ENCODE results near the gene GJC1. TPM values are rescaled to one million over a fixed set of nuclear protein-coding genes. Genes with fewer than 3 reads are reported as not detected.

GJC1 gene
- total and polyA plus RNA-seq, 11 donors = 14.2 to 60.8 (median 24.9) TPM

DNA sequence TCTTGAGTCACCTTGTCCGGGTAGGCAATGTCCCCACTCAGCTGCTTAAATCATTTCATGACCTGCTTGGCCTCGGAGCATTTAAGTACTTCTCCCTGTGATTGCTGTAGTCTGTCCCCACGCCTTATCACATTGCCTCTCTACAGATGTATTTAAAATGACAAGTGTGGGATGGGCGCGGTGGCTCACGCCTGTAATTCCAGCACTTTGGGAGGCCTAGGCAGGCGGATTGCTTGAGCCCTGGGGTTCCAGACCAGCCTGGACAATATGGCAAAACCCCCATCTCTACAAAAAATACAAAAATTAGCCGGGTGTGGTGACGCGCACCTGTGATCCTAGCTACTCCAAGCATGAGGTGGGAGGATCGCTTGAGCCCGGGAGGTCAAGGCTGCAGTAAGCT is 1.3 kb upstream of the GJC1 start:
- WGBS, 4 donors = 68 to 80% (median 75%) methylated on average over 12 of the region's 12 CpGs
- DNase-seq (no peak), ATAC-seq (peak in 1 of 4 donors; percentile 15)
- intact Hi-C loops (cut with DNase I) = loop anchor here in 6 of 10 donors (2.0 to 5.0 kb wide), 6 partner anchors 33 to 54 kb away; no protein-coding TSS in a partner anchor
- H3K4me1 ChIP-seq = peaks cover 0 to 28% (median 10%) of the 10 kb centered on the region in 12 donors
- H3K36me3 ChIP-seq = no peaks in the 10 kb centered on the region
- TF ChIP-seq CTCF (IDR thresholded peaks at IDR 0.05) (no peak), POLR2A (IDR thresholded peaks at IDR 0.05) (no peak)
- peaks cover 0 to 57% (median 4%) of the 10 kb centered on the region in 9 donors for H3K27me3 ChIP-seq
- no peaks in the 10 kb centered on the region for H3K9me3 ChIP-seq
- H3K4me3 ChIP-seq = peak overlapping the region in 7 of 12 donors; percentile 71 to 91 (median 76)
- H3K27ac ChIP-seq = peak overlapping the region in 8 of 12 donors; percentile 86 to 96 (median 90)

DNA sequence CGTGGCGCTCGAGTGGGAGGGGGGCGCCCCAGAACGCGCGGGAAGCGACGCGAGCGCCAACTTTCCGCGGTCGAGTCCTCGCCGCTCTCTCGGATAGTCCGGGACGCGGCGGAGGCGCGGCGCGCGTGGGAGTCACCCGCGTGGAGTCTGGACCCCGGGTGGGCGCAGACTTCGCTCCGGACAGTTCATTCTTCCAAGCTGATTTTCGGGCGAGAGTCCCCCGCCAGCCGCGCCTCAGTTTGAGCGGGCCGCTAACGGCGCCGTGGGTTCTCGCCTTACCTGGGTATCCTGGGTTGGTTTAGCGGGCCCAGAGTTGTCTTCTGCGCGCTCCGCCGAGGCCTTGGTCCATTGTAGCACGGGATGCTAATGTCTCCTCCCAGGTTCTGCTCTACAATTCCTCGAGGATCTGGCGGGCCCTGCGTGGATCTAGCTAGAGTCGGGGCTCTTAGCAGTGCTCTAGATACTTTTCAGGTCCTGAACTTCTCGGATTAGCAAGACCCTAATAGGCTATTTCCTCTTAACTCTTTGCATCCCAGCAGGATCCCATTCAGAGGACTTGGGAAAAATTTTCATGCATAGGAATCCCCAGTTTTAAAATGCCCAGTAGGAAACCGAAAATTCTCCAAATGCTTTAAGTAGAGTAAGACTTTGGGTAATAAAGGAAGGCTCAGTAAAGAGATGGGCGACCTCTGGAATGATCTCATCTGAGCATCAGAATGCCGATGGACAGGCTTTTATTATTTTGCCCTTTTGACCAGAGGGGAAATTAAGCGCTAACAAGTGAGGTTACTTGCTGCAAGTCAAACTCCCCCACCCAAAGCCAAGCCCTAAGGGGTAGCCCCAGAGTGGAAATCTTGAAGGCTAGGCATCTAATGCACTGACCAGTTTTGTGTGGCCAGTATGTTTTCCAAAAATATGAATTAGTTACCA is 537 bp upstream of the GJC1 start:
- Histone ChIP-seq H3K9me3 (no peaks in the 10 kb centered on the region), H3K4me1 (peaks cover 0 to 28% (median 10%) of the 10 kb centered on the region in 12 donors), H3K27me3 (peaks cover 0 to 63% (median 4%) of the 10 kb centered on the region in 9 donors), H3K36me3 (no peaks in the 10 kb centered on the region), H3K4me3 (peak overlapping the region; percentile 63 to 91 (median 76)), H3K27ac (peak overlapping the region; percentile 71 to 96 (median 90))
- 4 to 6% (median 5%) methylated on average over 45 to 58 of the region's 58 CpGs for WGBS, 4 donors
- peak in 3 of 5 donors; percentile 19 to 33 (median 30) for DNase-seq
- peak in 1 of 2 donors; percentile 2 for TF ChIP-seq POLR2A (IDR thresholded peaks at IDR 0.05)
- no peak for TF ChIP-seq CTCF (IDR thresholded peaks at IDR 0.05)
- intact Hi-C loops (cut with DNase I) = loop anchor here in 6 of 10 donors (2.0 to 5.0 kb wide), 6 partner anchors 34 to 53 kb away; no protein-coding TSS in a partner anchor
- peak; percentile 46 to 71 (median 54) for ATAC-seq

DNA sequence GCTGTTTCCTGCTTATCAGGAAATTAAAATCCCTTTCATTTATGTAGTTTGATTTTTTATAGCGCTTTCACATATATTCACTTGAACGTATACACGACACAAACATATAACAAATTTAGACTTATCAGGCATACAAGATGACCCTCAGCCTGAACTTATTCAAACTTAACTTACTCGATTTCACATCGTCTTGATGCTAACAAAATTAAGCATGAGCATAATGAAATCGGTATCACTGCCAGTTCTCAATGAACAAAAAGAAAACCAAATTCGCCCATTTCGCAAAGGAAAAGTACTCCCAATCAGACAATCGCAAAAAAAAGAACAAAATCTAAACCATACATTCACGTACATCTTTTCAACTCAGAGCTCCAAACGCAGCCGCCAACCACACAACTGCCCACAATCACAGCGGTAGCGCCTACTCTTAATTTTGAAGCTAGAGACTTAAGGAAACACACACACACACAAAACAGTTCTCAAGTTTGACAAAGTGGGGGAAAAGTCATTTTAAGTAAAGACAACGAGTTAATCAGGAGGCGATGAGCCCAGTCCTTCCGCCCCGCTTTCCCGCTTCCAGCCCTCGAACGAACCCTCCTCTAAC is 1.1 kb downstream of the GJC1 start:
- no peak for ATAC-seq
- peak overlapping the region; percentile 79 to 96 (median 90) for H3K27ac ChIP-seq
- H3K9me3 ChIP-seq = no peaks in the 10 kb centered on the region
- H3K4me1 ChIP-seq = peaks cover 0 to 28% (median 10%) of the 10 kb centered on the region in 12 donors
- peaks cover 0 to 68% (median 4%) of the 10 kb centered on the region in 9 donors for H3K27me3 ChIP-seq
- TF ChIP-seq POLR2A (IDR thresholded peaks at IDR 0.05) (no peak), CTCF (IDR thresholded peaks at IDR 0.05) (no peak)
- H3K36me3 ChIP-seq = no peaks in the 10 kb centered on the region
- DNase-seq = no peak
- intact Hi-C loops (cut with DNase I) = loop anchor here in 4 of 10 donors (2.0 to 5.0 kb wide), 3 partner anchors 38 to 48 kb away; no protein-coding TSS in a partner anchor
- H3K4me3 ChIP-seq = peak overlapping the region; percentile 63 to 91 (median 76)
- WGBS, 4 donors = 1 to 2% (median 2%) methylated on average over 21 of the region's 21 CpGs
